ENCODE data around the gene CACNG5. TPM values are rescaled to one million over a fixed set of nuclear protein-coding genes. Genes with fewer than 3 reads are reported as not detected.

CACNG5 gene
- total and polyA plus RNA-seq, 2 experiments from 2014 or later, result 1.8 to 3.3 TPM

- TF ChIP-seq ZNF462 (CRISPR knock-in tag; IDR thresholded peaks at IDR 0.05) (no peak), JUNB (IDR thresholded peaks at IDR 0.05; ENCODE audit: unreplicated experiment) (no peak), EZH2phosphoT487 (IDR thresholded peaks at IDR 0.05; ENCODE audit: unreplicated experiment) (no peak), ZNF114 (CRISPR knock-in tag; IDR thresholded peaks at IDR 0.05) (no peak), CTCF (conservative IDR thresholded peaks at IDR 0.05; ENCODE audit: low read depth in 2 of 2) (no peak), POLR2AphosphoS5 (IDR thresholded peaks at IDR 0.05; ENCODE audit: low read depth) (no peak), ZNF331 (CRISPR knock-in tag; IDR thresholded peaks at IDR 0.05; ENCODE audit: low read depth) (no peak)
Observed at GRCh38 chr17:66841744-66842143, 6.8 kb downstream of the CACNG5 start (continued).

GRCh38 chr17:66842505-66842904, 7.6 kb downstream of the CACNG5 start:
- H4K20me1 ChIP-seq (replicated peaks; ENCODE audit: insufficient read depth), result no peaks in the 10 kb centered on the region
- H3K4me2 ChIP-seq, result no peak overlapping the region
- Mint-ChIP-seq H3K27ac (no peak overlapping the region), H3K4me3 (no peak overlapping the region), H3K27me3 (ENCODE audit: insufficient read depth, low read depth, poor library complexity) (peaks cover 4% of the 10 kb centered on the region), H3K9me3 (peaks cover 19% of the 10 kb centered on the region), H3K36me3 (ENCODE audit: low read depth) (peaks cover 15% of the 10 kb centered on the region), H3K4me1 (peaks cover under 1% of the 10 kb centered on the region; the same call in 2 of the 3 replicates)
- no peak overlapping the region for H3K4me3 ChIP-seq
- H3K27ac ChIP-seq (ENCODE audit: low read depth), result no peak overlapping the region
- H3K4me1 ChIP-seq (ENCODE audit: insufficient read depth), result no peaks in the 10 kb centered on the region
- ATAC-seq, result no peak
- H3K79me2 ChIP-seq (replicated peaks; ENCODE audit: insufficient read depth), result no peaks in the 10 kb centered on the region
- no peaks in the 10 kb centered on the region for H3K9me2 ChIP-seq (ENCODE audit: insufficient read depth)
- DNase-seq (ENCODE audit: low spot score), result no peak
- H3K27me3 ChIP-seq (ENCODE audit: insufficient read depth), result no peaks in the 10 kb centered on the region
- no peak overlapping the region for H2AFZ ChIP-seq
- H3F3A ChIP-seq (replicated peaks; ENCODE audit: low read depth), result no peaks in the 10 kb centered on the region
- no peaks in the 10 kb centered on the region for H3K36me3 ChIP-seq (ENCODE audit: insufficient read depth)
- no peak for TF ChIP-seq ZNF462 (CRISPR knock-in tag; IDR thresholded peaks at IDR 0.05)
- no peak for TF ChIP-seq ZNF331 (CRISPR knock-in tag; IDR thresholded peaks at IDR 0.05; ENCODE audit: low read depth)
- TF ChIP-seq JUNB (IDR thresholded peaks at IDR 0.05; ENCODE audit: unreplicated experiment), result no peak
- TF ChIP-seq EZH2phosphoT487 (IDR thresholded peaks at IDR 0.05; ENCODE audit: unreplicated experiment), result no peak
- no peak for TF ChIP-seq STAT1 (IDR thresholded peaks at IDR 0.05; ENCODE audit: unreplicated experiment)

All from GM23338 (cell line).